H1 (cell line): ENCODE measurements around the gene HTR6.
"Not testable (repeated sequence)": the region's sequence is repeated elsewhere in the genome, so short reads cannot be mapped to it uniquely, and the experiment has no call there.

Experiments
- CBX5 ChIP-seq: fragments of 300-800, 300-1000 bp; sonication (generic); IDR thresholded peaks from 2 replicates; pipeline ENCODE4 v1.7.1; 2016; ENCODE audit warnings: antibody characterized with exemption, low read length, low read depth
- CEBPB ChIP-seq: IDR thresholded peaks from 2 replicates; pipeline ENCODE4 v1.6.1; 2012; ENCODE audit warnings: low read depth, low read length
- CTCF ChIP-seq, 3 experiments: IDR thresholded peaks; 1 replicate in 2 of 3; 2 replicates in 1 of 3; pipeline versions ENCODE4 v1.5.1 to v1.6.1; 2011; ENCODE audit warnings: low read length in 3 of 3, mild to moderate bottlenecking in 3 of 3, inconsistent platforms in 2 of 3, low read depth in 1 of 3, moderate library complexity in 1 of 3; ENCODE audit not compliant: insufficient read depth in 1 of 3; ENCODE audit errors: control extremely low read depth in 1 of 3
- EP300 ChIP-seq, 2 experiments: IDR thresholded peaks; 1 replicate in 1 of 2; 2 replicates in 1 of 2; pipeline ENCODE4 v1.6.1; 2011 to 2012; ENCODE audit warnings: low read depth in 2 of 2, low read length in 2 of 2, mild to moderate bottlenecking in 2 of 2, borderline replicate concordance in 1 of 2, inconsistent platforms in 1 of 2, moderate library complexity in 1 of 2
- EZH2 ChIP-seq: fragments of 200-600 bp; sonication (generic); IDR thresholded peaks from 2 replicates; pipeline ENCODE4 v1.7.1; 2012; ENCODE audit warnings: low read depth, mild to moderate bottlenecking, moderate library complexity, low read length, inconsistent platforms; ENCODE audit not compliant: severe bottlenecking
- PHF8 ChIP-seq: fragments of 200-600 bp; sonication (generic); conservative IDR thresholded peaks from 2 replicates; pipeline ENCODE4 v1.7.1; 2012; ENCODE audit warnings: low read depth, mild to moderate bottlenecking, inconsistent platforms, low read length, moderate library complexity
- POLR2A ChIP-seq, 2 experiments: IDR thresholded peaks; 1 replicate in 1 of 2; 2 replicates in 1 of 2; pipeline ENCODE4 v1.6.1; 2011; ENCODE audit warnings: low read depth in 2 of 2, low read length in 2 of 2, mild to moderate bottlenecking in 2 of 2; ENCODE audit errors: control extremely low read depth in 1 of 2
- POLR2AphosphoS5 ChIP-seq: IDR thresholded peaks from 2 replicates; pipeline ENCODE4 v1.6.1; 2011; ENCODE audit warnings: low read depth, low read length
- RAD21 ChIP-seq, 2 experiments: IDR thresholded peaks in 1 of 2; conservative IDR thresholded peaks in 1 of 2; 2 replicates each; pipeline ENCODE4 v1.6.1; 2011; ENCODE audit warnings: low read depth in 2 of 2, low read length in 2 of 2, improper control_type of control experiment in 1 of 2, inconsistent platforms in 1 of 2, mild to moderate bottlenecking in 1 of 2, moderate library complexity in 1 of 2
- SIN3A ChIP-seq, 2 experiments: IDR thresholded peaks in 1 of 2; conservative IDR thresholded peaks in 1 of 2; 2 replicates each; pipeline ENCODE4 v1.6.1; 2011 to 2012; ENCODE audit warnings: low read length in 2 of 2, improper control_type of control experiment in 1 of 2, low read depth in 1 of 2, mild to moderate bottlenecking in 1 of 2
- SUZ12 ChIP-seq: fragments of 200-600 bp; sonication (generic); IDR thresholded peaks from 2 replicates; pipeline ENCODE4 v1.6.1; 2012; ENCODE audit warnings: mild to moderate bottlenecking, inconsistent platforms, low read length, moderate library complexity, mixed read lengths
- YY1 ChIP-seq: IDR thresholded peaks from 2 replicates; pipeline ENCODE4 v1.6.1; 2011; ENCODE audit warnings: low read depth, mild to moderate bottlenecking, low read length

GRCh38 chr1:19630192-19630591, 34.5 kb upstream of the HTR6 start:
- not testable (repeated sequence) for TF ChIP-seq RAD21 (IDR thresholded peaks at IDR 0.05 in 1 of 2, conservative IDR thresholded peaks at IDR 0.05 in 1 of 2; ENCODE audit: low read depth in 2 of 2, low read length in 2 of 2); CTCF (IDR thresholded peaks at IDR 0.05; ENCODE audit: control extremely low read depth in 1 of 3, insufficient read depth in 1 of 3, low read depth in 1 of 3, low read length in 3 of 3); POLR2AphosphoS5; YY1; PHF8; CEBPB; CBX5; EZH2; POLR2A (IDR thresholded peaks at IDR 0.05; ENCODE audit: control extremely low read depth in 1 of 2, low read depth in 2 of 2, low read length in 2 of 2); EP300 (IDR thresholded peaks at IDR 0.05; ENCODE audit: borderline replicate concordance in 1 of 2, low read depth in 2 of 2, low read length in 2 of 2); SIN3A (conservative IDR thresholded peaks at IDR 0.05 in 1 of 2, IDR thresholded peaks at IDR 0.05 in 1 of 2; ENCODE audit: low read depth in 1 of 2, low read length in 2 of 2); SUZ12
